Smooth muscle cell (in vitro differentiated cells): ENCODE data around the gene FARSB. TPM values are rescaled to one million over a fixed set of nuclear protein-coding genes. Genes with fewer than 3 reads are reported as not detected.

Experiments
- DNase-seq: peaks from one replicate; lab custom pipeline; 2025; ENCODE audit not compliant: unreplicated experiment; lab: John Stamatoyannopoulos, UW
- H2AFZ ChIP-seq: fragments of 200-600 bp; sonication (generic); 2 replicates; pipeline ENCODE4 v1.6.0; 2016; ENCODE audit warnings: antibody characterized with exemption, low read depth, mild to moderate bottlenecking
- H3F3A ChIP-seq: fragments of 200-600 bp; sonication (generic); 2 replicates; pipeline ENCODE4 v1.6.0; 2017; ENCODE audit warnings: antibody characterized with exemption, low read depth
- H3K27ac ChIP-seq: fragments of 200-600 bp; sonication (generic); 2 replicates; pipeline ENCODE4 v1.5.1; 2016; ENCODE audit warnings: low read depth, mild to moderate bottlenecking
- H3K27me3 ChIP-seq: fragments of 200-600 bp; sonication (generic); 2 replicates; pipeline ENCODE4 v1.6.1; 2016; ENCODE audit warnings: low read depth, mild to moderate bottlenecking
- H3K36me3 ChIP-seq: fragments of 200-600 bp; sonication (generic); 2 replicates; pipeline ENCODE4 v1.5.1; 2016; ENCODE audit warnings: low read depth
- H3K4me1 ChIP-seq: fragments of 200-600 bp; sonication (generic); 2 replicates; pipeline ENCODE4 v1.5.1; 2016; ENCODE audit warnings: low read depth
- H3K4me2 ChIP-seq: fragments of 200-600 bp; sonication (generic); 2 replicates; pipeline ENCODE4 v1.6.0; 2016; ENCODE audit warnings: mild to moderate bottlenecking
- H3K4me3 ChIP-seq: fragments of 200-600 bp; sonication (generic); 2 replicates; pipeline ENCODE4 v1.5.1; 2016; ENCODE audit warnings: mild to moderate bottlenecking
- H3K79me2 ChIP-seq: fragments of 200-600 bp; sonication (generic); 2 replicates; pipeline ENCODE4 v1.6.0; 2016; ENCODE audit warnings: low read depth, mild to moderate bottlenecking
- H3K9ac ChIP-seq: fragments of 200-600 bp; sonication (generic); 2 replicates; pipeline ENCODE4 v1.6.0; 2016; ENCODE audit warnings: low read depth
- H3K9me3 ChIP-seq: fragments of 200-600 bp; sonication (generic); replicated peaks from 2 replicates; pipeline ENCODE4 v1.5.1; 2016; ENCODE audit warnings: low read depth
- H4K20me1 ChIP-seq: fragments of 200-600 bp; sonication (generic); 2 replicates; pipeline ENCODE4 v1.6.0; 2016; ENCODE audit warnings: low read depth
- WGBS: methylation state at CpG from one replicate; pipeline ENCODE4 v1.1.7; 2016; ENCODE audit warnings: low lambda C conversion rate; 5-methylcytosine and 5-hydroxymethylcytosine counted together
- polyA plus RNA-seq: library from polyadenylated mRNA; unstranded; fragments of >200 nt; fragmentation: Nextera tagmentation; extraction: Ambion mirVana; gene quantifications from 2 replicates; pipeline ENCODE4 v1.2.1, GENCODE V29; 2016
- total RNA-seq: library from RNA; depleted of rRNA; stranded (reverse); fragments of >200 nt; gene quantifications from 2 replicates; pipeline ENCODE4 v1.2.3, GENCODE V29; 2014
- TF ChIP-seq, protein P1 (sequence below): fragments of 200-600 bp; sonication (generic); IDR thresholded peaks from 2 replicates; pipeline ENCODE4 v1.5.1; 2017; ENCODE audit warnings: borderline replicate concordance, mild to moderate bottlenecking, antibody characterized with exemption; ENCODE audit not compliant: insufficient read depth, poor library complexity, severe bottlenecking

Gene FARSB
- total and polyA plus RNA-seq, 2 experiments from 2014 or later = 25.7 to 27.0 TPM

DNA sequence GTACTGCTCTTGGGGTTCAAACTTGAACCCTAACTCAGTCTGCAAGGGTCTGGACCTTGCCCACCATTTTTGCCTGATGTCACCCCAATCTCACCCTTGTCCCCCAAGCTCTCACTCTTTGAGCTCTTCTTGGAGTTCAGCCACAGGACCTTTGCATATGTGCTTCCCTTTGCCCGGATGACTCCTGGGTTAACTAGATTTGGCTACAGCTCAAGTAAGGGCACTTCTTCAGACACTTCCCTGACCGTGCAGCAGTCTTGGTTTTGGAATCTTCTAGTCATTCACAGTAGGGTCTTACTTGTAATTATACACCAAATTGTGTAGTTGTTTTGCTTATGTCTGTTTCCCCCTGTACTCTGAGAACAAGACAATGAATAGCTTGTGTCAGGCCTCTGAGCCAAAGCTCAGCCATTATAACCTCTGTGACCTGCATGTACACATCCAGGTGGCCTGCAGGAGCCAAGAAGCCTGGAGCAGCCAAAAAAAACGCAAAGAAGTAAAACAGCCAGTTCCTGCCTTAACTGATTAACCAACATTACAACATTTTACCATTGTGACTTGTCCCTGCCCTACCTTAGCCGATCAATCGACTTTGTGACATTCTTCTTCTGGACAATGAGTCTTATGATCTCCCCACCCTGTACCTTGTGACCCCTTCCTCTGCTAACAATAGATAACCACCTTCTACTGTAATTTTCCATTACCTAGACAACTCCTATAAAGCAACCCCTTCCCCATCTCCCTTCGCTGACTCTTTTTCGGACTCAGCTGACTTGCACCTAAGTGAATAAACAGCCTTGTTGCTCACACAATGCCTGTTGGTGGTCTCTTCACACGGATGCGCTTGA is 14.5 kb upstream of the FARSB start:
- Histone ChIP-seq H3K27ac (no peak overlapping the region), H3F3A (no peaks in the 10 kb centered on the region), H4K20me1 (no peaks in the 10 kb centered on the region), H3K9ac (no peak overlapping the region), H3K4me2 (no peak overlapping the region), H3K4me1 (peaks cover 5% of the 10 kb centered on the region), H2AFZ (no peak overlapping the region), H3K9me3 (no peaks in the 10 kb centered on the region), H3K4me3 (no peak overlapping the region), H3K79me2 (no peaks in the 10 kb centered on the region), H3K27me3 (peaks cover 32% of the 10 kb centered on the region), H3K36me3 (no peaks in the 10 kb centered on the region)
- TF ChIP-seq, protein P1, sequence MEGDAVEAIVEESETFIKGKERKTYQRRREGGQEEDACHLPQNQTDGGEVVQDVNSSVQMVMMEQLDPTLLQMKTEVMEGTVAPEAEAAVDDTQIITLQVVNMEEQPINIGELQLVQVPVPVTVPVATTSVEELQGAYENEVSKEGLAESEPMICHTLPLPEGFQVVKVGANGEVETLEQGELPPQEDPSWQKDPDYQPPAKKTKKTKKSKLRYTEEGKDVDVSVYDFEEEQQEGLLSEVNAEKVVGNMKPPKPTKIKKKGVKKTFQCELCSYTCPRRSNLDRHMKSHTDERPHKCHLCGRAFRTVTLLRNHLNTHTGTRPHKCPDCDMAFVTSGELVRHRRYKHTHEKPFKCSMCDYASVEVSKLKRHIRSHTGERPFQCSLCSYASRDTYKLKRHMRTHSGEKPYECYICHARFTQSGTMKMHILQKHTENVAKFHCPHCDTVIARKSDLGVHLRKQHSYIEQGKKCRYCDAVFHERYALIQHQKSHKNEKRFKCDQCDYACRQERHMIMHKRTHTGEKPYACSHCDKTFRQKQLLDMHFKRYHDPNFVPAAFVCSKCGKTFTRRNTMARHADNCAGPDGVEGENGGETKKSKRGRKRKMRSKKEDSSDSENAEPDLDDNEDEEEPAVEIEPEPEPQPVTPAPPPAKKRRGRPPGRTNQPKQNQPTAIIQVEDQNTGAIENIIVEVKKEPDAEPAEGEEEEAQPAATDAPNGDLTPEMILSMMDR = no peak
- WGBS = 87% methylated on average over 9 of the region's 9 CpGs
- DNase-seq = no peak

DNA sequence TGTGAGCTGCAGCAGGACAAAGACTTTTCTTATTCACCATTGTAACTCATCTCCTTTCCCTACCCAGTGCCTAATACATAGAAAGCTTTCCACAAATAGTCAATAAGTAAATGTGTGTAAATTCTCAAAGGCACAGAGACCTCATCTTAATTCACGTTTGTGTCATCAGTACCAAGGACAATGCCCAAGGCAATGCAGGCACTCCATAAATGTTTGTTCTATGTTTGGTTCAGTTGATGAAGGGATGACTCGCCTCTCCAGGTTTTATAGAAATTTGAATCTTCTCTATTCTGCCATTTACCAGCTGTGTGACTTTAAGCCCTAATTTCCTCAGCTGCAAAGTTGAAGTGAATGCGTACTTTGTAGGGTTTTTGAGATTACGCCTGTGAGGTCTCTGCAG is 13.5 kb upstream of the FARSB start:
- no peak for DNase-seq
- Histone ChIP-seq H3F3A (no peaks in the 10 kb centered on the region), H3K4me2 (no peak overlapping the region), H3K4me3 (no peak overlapping the region), H3K79me2 (no peaks in the 10 kb centered on the region), H3K9ac (no peak overlapping the region), H3K27me3 (peaks cover 32% of the 10 kb centered on the region), H3K9me3 (no peaks in the 10 kb centered on the region), H3K36me3 (no peaks in the 10 kb centered on the region), H4K20me1 (no peaks in the 10 kb centered on the region), H3K4me1 (peaks cover 5% of the 10 kb centered on the region), H3K27ac (no peak overlapping the region), H2AFZ (no peak overlapping the region)
- TF ChIP-seq, protein P1 = no peak
- WGBS = 77% methylated on average over 4 of the region's 4 CpGs

DNA sequence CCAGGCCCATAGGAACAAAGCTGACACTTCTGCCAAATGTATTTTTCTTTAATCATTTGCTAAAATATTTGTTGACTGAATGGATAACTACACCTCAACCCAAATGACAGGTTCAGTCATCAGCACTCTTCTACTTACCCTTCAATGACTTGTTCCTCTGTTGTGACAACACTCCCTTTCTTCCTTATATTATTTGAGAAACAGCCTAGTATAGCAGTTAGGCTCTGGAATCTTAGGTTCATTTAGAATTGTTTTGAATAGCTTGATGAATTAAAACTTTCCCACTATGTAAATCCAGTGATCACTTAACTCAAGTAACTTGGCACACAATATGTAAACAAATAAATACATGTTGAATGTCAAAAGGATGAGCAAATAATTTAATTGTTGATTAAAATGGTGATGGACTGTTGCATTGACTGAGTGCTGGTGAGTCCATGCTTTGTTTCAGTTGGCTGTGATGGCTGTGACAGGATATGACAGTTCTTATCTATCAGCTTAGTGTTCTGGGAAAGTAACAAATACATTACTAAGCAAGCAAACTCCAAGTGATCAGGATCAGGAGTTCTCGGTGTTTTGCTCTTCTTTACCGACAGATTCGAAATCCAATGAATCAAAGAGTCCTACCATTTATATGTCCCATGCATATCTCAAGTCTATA is 12.7 kb upstream of the FARSB start:
- Histone ChIP-seq H3K4me2 (no peak overlapping the region), H3K27ac (no peak overlapping the region), H3K36me3 (no peaks in the 10 kb centered on the region), H3K79me2 (no peaks in the 10 kb centered on the region), H2AFZ (no peak overlapping the region), H3K9ac (no peak overlapping the region), H3F3A (no peaks in the 10 kb centered on the region), H3K4me1 (peaks cover 5% of the 10 kb centered on the region), H3K9me3 (no peaks in the 10 kb centered on the region), H3K4me3 (no peak overlapping the region), H3K27me3 (peaks cover 32% of the 10 kb centered on the region), H4K20me1 (no peaks in the 10 kb centered on the region)
- TF ChIP-seq, protein P1 = no peak
- no peak for DNase-seq
- 96% methylated on average over 3 of the region's 3 CpGs for WGBS
